Sigmoid colon (tissue), 7 donors: ENCODE data around the gene ZNF275. TPM values are rescaled to one million over a fixed set of nuclear protein-coding genes. Genes with fewer than 3 reads are reported as not detected.
"Not testable (repeated sequence)": the region's sequence is repeated elsewhere in the genome, so short reads cannot be mapped to it uniquely, and the experiment has no call there.

ENCODE experiments used
- DNase-seq: peaks from one replicate; pipeline ENCODE4 v3.0.0-alpha.2; 2019
- H3K27ac ChIP-seq, 4 donors: fragments of 200-600 bp; sonication (generic); one replicate each; pipeline ENCODE4 v1.5.1; 2016 to 2019; ENCODE audit warnings: mild to moderate bottlenecking in 1 of 4
- H3K27me3 ChIP-seq, 3 donors: fragments of 200-600 bp; sonication (generic); one replicate each; pipeline ENCODE4 v1.5.1; 2019; ENCODE audit warnings: mild to moderate bottlenecking in 1 of 3
- H3K36me3 ChIP-seq, 4 donors: fragments of 200-600 bp; sonication (generic); one replicate each; pipeline ENCODE4 v1.5.1; 2016 to 2019
- H3K4me1 ChIP-seq, 4 donors: fragments of 200-600 bp; sonication (generic); one replicate each; pipeline ENCODE4 v1.5.1; 2017 to 2019
- H3K4me3 ChIP-seq, 4 donors: fragments of 200-600 bp; sonication (generic); one replicate each; pipeline ENCODE4 v1.5.1; 2017 to 2019; ENCODE audit warnings: mild to moderate bottlenecking in 2 of 4, moderate library complexity in 1 of 4
- H3K9me3 ChIP-seq, 4 donors: fragments of 200-600 bp in 3 of 4; sonication (generic) in 3 of 4; one replicate each; pipeline versions ENCODE4 v1.5.1 to v1.6.1; 2013 to 2019
- EP300 ChIP-seq, 4 donors: sonication (generic); formaldehyde crosslinking; IDR thresholded peaks; one replicate each; pipeline ENCODE4 v1.6.1; 2017; ENCODE audit warnings: antibody characterized with exemption in 4 of 4
- POLR2A ChIP-seq, 2 donors: fragments of 450-650 bp; IDR thresholded peaks; one replicate each; pipeline ENCODE4 v1.6.1; 2016; ENCODE audit warnings: antibody characterized with exemption in 2 of 2, mild to moderate bottlenecking in 2 of 2, moderate library complexity in 2 of 2
- POLR2AphosphoS5 ChIP-seq, 4 donors: sonication (generic); formaldehyde crosslinking; IDR thresholded peaks; one replicate each; pipeline ENCODE4 v1.6.1; 2017; ENCODE audit warnings: antibody characterized with exemption in 4 of 4
- WGBS, 2 donors: extraction: QIAGEN DNeasy Blood & Tissue Kit; methylation state at CpG; one replicate each; pipeline ENCODE4 v1.1.7; 2013; 5-methylcytosine and 5-hydroxymethylcytosine counted together
- intact Hi-C: fragments of 100-400 bp; cut with DNase I; formaldehyde crosslinking; loops from one replicate; pipeline ENCODE4 v1.15.1; 2023
- polyA plus RNA-seq, 3 donors: library from polyadenylated mRNA; stranded (reverse); fragments of 200-250 nt; gene quantifications; one replicate each; pipeline ENCODE4 v1.2.3, GENCODE V29; 2013
- total RNA-seq, 4 donors: library from RNA; depleted of rRNA; stranded (reverse); fragments of >200 nt; gene quantifications; one replicate each; pipeline ENCODE4 v1.1.0, GENCODE V29; 2016
- TF ChIP-seq, protein P1 (sequence below), 4 experiments: fragments of 450-650 bp in 3 of 4; fragments of 200-600 bp in 1 of 4; IDR thresholded peaks; one replicate each; pipeline ENCODE4 v1.5.1; 2016 to 2019; ENCODE audit warnings: antibody characterized with exemption in 4 of 4, mild to moderate bottlenecking in 3 of 4, moderate library complexity in 2 of 4
- donor health status: healthy with polysubstance abuse.
- donor health status: Bipolar disorder and iron deficiency.
- donor health status: healthy.

ZNF275 gene
- total and polyA plus RNA-seq, 7 donors = 1.4 to 13.3 (median 8.6) TPM

DNA sequence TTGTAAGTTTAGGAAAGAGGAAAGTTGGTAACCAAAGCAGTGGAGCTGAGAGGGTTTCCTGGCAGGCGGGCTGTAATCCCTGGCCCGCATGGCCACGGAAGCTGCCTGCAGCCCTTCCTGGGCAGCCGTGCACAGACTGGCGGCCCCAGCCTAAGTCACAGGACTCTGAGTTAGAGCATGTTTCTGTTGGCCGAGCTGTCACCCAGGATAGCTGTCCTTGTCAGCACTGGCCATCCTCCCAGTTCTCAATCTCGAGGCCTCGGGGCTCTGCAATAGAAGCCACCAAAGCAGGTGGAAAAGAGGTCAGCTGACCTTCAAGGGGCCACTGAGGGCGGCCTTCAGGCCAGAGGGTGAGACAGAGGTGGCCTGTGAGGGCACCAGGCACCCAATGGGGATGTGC, 46.7 kb downstream of the ZNF275 start:
- TF ChIP-seq, protein P1, sequence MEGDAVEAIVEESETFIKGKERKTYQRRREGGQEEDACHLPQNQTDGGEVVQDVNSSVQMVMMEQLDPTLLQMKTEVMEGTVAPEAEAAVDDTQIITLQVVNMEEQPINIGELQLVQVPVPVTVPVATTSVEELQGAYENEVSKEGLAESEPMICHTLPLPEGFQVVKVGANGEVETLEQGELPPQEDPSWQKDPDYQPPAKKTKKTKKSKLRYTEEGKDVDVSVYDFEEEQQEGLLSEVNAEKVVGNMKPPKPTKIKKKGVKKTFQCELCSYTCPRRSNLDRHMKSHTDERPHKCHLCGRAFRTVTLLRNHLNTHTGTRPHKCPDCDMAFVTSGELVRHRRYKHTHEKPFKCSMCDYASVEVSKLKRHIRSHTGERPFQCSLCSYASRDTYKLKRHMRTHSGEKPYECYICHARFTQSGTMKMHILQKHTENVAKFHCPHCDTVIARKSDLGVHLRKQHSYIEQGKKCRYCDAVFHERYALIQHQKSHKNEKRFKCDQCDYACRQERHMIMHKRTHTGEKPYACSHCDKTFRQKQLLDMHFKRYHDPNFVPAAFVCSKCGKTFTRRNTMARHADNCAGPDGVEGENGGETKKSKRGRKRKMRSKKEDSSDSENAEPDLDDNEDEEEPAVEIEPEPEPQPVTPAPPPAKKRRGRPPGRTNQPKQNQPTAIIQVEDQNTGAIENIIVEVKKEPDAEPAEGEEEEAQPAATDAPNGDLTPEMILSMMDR (IDR thresholded peaks at IDR 0.05) = no peak
- no peak for TF ChIP-seq POLR2A (IDR thresholded peaks at IDR 0.05)
- TF ChIP-seq POLR2AphosphoS5 (IDR thresholded peaks at IDR 0.05) = no peak
- TF ChIP-seq EP300 (IDR thresholded peaks at IDR 0.05) = no peak
- Histone ChIP-seq H3K9me3 (no peaks in the 10 kb centered on the region), H3K4me3 (no peak overlapping the region), H3K36me3 (no peaks in the 10 kb centered on the region), H3K27me3 (no peaks in the 10 kb centered on the region), H3K27ac (no peak overlapping the region), H3K4me1 (no peaks in the 10 kb centered on the region)
- DNase-seq = no peak
- 79 to 91% methylated on average over 9 of the region's 9 CpGs for WGBS, 2 donors
- intact Hi-C loops = no loop called here

DNA sequence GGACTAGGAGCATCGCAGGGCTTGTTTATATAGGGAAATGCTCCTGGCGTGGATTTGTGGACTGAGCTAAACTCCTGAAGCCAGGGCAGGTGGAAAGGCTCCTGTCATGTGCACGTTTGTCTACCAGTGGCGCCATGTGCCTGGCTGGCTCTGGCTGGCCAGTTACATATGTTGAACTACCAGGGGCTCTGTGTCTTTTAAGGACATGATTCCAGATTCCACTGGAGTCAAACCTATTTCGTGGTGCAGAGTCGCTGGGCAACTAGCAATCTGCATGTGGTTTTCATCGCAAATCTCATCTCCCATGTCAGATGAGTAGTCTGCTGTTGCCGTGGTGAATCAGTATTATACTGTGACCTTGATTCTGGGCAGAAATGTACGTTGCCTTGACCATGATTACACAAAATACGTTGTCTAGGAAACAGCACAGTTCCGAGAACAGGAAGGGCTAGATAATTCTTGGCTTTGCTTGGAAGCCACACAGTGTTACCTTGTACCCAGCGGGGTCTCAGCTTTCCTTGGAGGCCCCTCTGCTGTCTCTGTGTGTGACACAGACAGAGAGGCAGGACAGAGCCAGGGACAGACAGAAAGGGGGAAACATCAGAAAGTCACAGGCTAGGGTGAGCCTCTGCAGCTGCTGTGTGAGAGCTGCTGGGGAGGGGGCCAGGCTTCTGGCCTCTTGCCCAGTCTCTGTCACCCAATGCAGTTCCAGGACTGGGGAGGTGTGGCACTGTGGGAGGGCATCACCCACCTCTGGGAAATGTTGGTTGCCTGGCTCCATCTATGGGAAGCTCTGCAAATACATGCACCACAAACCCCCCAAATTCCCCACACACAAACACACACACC, 48.0 kb downstream of the ZNF275 start:
- Histone ChIP-seq H3K4me3 (no peak overlapping the region), H3K4me1 (no peaks in the 10 kb centered on the region), H3K9me3 (no peaks in the 10 kb centered on the region), H3K27ac (peak overlapping the region in 1 of 4 donors; percentile 27), H3K36me3 (no peaks in the 10 kb centered on the region), H3K27me3 (no peaks in the 10 kb centered on the region)
- intact Hi-C loops = no loop called here
- TF ChIP-seq, protein P1 (IDR thresholded peaks at IDR 0.05) = no peak
- TF ChIP-seq EP300 (IDR thresholded peaks at IDR 0.05) = no peak
- TF ChIP-seq POLR2A (IDR thresholded peaks at IDR 0.05) = no peak
- TF ChIP-seq POLR2AphosphoS5 (IDR thresholded peaks at IDR 0.05) = no peak
- DNase-seq = no peak
- 38 to 46% methylated on average over 12 of the region's 12 CpGs for WGBS, 2 donors

DNA sequence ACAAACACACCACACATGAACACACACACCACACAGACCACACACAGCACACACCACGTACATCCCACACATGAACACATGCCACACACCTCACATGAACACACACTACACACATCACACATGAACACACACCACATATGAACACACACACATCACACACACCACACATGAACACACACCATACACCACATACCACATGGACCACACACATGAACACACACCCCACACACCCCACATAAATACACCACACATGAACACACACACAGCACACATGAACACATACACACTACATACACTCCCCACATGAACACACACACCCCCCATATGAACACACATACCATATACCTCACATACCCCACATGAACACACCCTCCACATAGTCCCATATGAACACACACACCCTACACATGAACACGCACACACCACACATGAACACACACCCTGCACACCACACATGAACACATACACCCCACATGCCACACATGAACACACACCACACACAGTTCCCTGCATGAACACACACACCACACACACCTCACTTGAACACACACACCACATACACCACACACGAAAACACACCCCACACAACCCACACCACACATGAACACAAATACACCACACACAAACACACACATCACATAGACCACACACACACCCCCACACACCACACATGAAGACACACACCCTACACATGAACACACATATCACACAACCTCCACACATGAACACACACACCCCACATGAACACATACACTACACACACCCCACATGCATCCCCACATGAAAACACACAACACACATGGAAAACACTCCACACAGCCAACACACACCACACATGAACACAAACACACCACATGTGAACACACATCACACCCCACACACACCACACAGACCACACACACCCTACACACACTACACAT, 48.9 kb downstream of the ZNF275 start:
- no peak for TF ChIP-seq EP300 (IDR thresholded peaks at IDR 0.05)
- no peak for TF ChIP-seq POLR2AphosphoS5 (IDR thresholded peaks at IDR 0.05)
- TF ChIP-seq POLR2A (IDR thresholded peaks at IDR 0.05) = no peak
- TF ChIP-seq, protein P1 (IDR thresholded peaks at IDR 0.05) = no peak
- WGBS, 2 donors = 88 to 91% methylated on average over 3 of the region's 3 CpGs

DNA sequence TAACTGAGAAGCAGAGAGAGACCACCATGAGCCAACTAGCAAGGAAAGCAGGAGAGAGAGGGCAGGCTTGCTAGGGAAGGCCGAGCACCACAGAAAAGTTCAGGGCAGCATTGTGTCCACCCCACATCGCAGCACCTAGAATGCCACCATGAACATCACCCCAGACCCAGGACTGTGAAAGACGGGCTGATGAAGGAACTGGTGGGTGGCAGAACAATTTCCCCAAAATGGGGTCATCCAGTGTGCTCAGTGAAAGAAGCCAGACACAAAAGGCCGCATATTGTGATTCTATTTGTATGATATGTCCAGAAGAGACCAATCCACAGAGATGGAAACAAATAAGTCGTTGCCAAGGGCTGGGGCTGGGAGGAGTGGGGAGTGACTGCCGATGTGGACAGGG, 50.4 kb downstream of the ZNF275 start:
- Histone ChIP-seq H3K9me3 (no peaks in the 10 kb centered on the region), H3K27ac (no peak overlapping the region), H3K36me3 (no peaks in the 10 kb centered on the region), H3K4me1 (no peaks in the 10 kb centered on the region), H3K4me3 (no peak overlapping the region), H3K27me3 (no peaks in the 10 kb centered on the region)
- WGBS, 2 donors = 88 to 91% methylated on average over 6 of the region's 6 CpGs
- no peak for DNase-seq
- intact Hi-C loops = no loop called here
- TF ChIP-seq POLR2AphosphoS5 (IDR thresholded peaks at IDR 0.05) (no peak), EP300 (IDR thresholded peaks at IDR 0.05) (no peak), POLR2A (IDR thresholded peaks at IDR 0.05) (no peak)
- TF ChIP-seq, protein P1 (IDR thresholded peaks at IDR 0.05) = no peak

More for the DNA sequence above, 48.9 kb downstream of the ZNF275 start:
- Histone ChIP-seq H3K4me1 (no peaks in the 10 kb centered on the region), H3K4me3 (no peak overlapping the region), H3K27me3 (no peaks in the 10 kb centered on the region), H3K27ac (no peak overlapping the region), H3K36me3 (no peaks in the 10 kb centered on the region), H3K9me3 (no peaks in the 10 kb centered on the region)
- no peak for DNase-seq
- intact Hi-C loops = no loop called here

DNA sequence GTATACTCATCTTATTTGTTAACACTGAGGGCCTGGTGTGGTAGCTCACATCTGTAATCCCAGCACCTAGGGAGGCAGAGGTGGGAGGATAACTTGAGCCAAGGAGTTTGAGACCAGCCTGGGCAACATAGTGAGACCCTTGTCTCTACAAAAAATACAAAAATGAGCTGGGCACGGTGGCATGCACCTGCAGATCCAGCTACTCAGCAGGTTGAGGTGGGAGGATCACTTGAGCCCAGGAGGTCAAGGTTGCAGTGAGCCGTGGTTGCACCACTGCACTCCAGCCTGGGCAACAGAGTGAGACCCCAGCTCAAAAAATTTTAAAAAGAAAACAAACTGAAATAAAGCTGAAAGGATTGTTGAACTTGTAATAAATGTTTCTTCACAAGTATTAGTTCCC, 51.0 kb downstream of the ZNF275 start:
- H3K4me1 ChIP-seq, DNase-seq, H3K27ac ChIP-seq, intact Hi-C loops, H3K4me3 ChIP-seq, H3K9me3 ChIP-seq, H3K27me3 ChIP-seq, H3K36me3 ChIP-seq: not testable (repeated sequence)
- WGBS, 2 donors = 61 to 78% methylated on average over 2 of the region's 2 CpGs
